GM20000 (cell line): ENCODE results near the gene LUC7L3.
"Not testable (repeated sequence)": the region's sequence is repeated elsewhere in the genome, so short reads cannot be mapped to it uniquely, and the experiment has no call there.

ENCODE experiments used
- DNase-seq: peaks from one replicate; pipeline ENCODE4 v3.0.0; 2012; ENCODE audit warnings: low spot score
- CTCF ChIP-seq: IDR thresholded peaks from 2 replicates; pipeline ENCODE4 v1.5.1; 2012; ENCODE audit warnings: mild to moderate bottlenecking, control low read depth; ENCODE audit errors: extremely low read depth, missing control alignments

LUC7L3 gene

GRCh38 chr17:50707289-50708049 lies 11.9 kb upstream of the LUC7L3 start, which contains the start of gene ANKRD40:
ANKRD40 (minus strand) TSS chr17:50707914; CDS start chr17:50707654, 260 bp downstream.
- peak; percentile 92 for DNase-seq

GRCh38 chr17:50708050-50709000 lies 11.1 kb upstream of the LUC7L3 start:
- peak; percentile 23 for DNase-seq
- TF ChIP-seq CTCF, result no peak

More at GRCh38 chr17:50707289-50708049, 11.9 kb upstream of the LUC7L3 start, which contains the start of gene ANKRD40:
- no peak for TF ChIP-seq CTCF

GRCh38 chr17:50709053-50709452 lies 10.3 kb upstream of the LUC7L3 start:
- not testable (repeated sequence) for DNase-seq

GRCh38 chr17:50710025-50710424 lies 9.4 kb upstream of the LUC7L3 start:
- no peak for TF ChIP-seq CTCF
- DNase-seq, result no peak

GRCh38 chr17:50710650-50711049 lies 8.8 kb upstream of the LUC7L3 start:
- DNase-seq, result no peak
- TF ChIP-seq CTCF, result no peak

GRCh38 chr17:50712641-50713040 lies 6.8 kb upstream of the LUC7L3 start:
- DNase-seq, result no peak
- TF ChIP-seq CTCF, result no peak

- DNase-seq, result no peak
- TF ChIP-seq CTCF, result no peak
Observed at GRCh38 chr17:50715471-50715870, 3.9 kb upstream of the LUC7L3 start.
